Measurements from ENCODE around the gene SIRPA.
"Not testable (repeated sequence)": the region's sequence is repeated elsewhere in the genome, so short reads cannot be mapped to it uniquely, and the experiment has no call there.

SIRPA gene

DNA sequence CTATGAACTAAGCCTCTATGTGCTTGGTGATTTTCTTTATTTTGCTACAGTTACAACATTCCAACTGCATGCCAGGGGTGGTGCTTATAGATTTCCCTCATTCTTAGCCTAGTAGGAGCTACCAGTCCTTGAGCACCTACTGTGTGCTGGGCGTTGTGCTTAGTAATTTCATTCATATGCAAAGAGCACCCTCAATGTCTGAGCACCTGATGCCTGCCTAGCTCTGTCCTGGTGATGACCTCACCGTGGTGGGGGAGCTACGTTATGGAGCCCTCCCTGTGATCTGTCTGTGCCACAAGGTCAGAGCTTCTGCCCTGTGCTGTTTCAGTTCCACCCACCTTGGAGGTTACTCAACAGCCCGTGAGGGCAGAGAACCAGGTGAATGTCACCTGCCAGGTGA, 26.8 kb downstream of the SIRPA start:
- H3K27ac ChIP-seq (ENCODE audit: low read depth, low read length); H3K9me3 ChIP-seq (ENCODE audit: control insufficient read depth, insufficient read depth, low read length); H3K36me3 ChIP-seq (ENCODE audit: control insufficient read depth, insufficient read depth, low read length); H3K4me3 ChIP-seq (ENCODE audit: low read depth, low read length); H3K27me3 ChIP-seq (ENCODE audit: control insufficient read depth, insufficient read depth, low read length); H3K4me1 ChIP-seq (ENCODE audit: control insufficient read depth, insufficient read depth, low read length); H3K9ac ChIP-seq (ENCODE audit: low read depth, low read length): not testable (repeated sequence)

DNA sequence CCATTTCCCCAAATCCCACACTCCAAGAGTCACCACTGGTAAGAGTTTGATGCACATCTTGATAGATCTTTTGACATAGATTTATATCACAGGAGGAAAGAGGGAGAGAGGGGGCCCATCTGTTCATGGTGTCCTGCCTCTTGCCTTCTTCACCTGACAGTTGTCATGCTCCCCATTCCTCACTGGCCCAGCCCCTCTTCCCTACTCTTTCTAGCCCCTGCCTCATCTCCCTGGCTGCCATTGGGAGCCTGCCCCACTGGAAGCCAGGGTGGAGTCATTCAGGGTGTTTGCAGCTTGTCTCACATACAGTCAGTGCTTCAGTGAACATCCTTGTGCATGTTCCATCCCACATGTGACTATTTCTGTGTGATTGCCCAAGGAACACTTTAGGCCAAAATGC, 27.6 kb downstream of the SIRPA start:
- no peak overlapping the region for H3K4me3 ChIP-seq (ENCODE audit: low read depth, low read length)
- no peak overlapping the region for H3K9ac ChIP-seq (ENCODE audit: low read depth, low read length)
- H3K4me1 ChIP-seq (ENCODE audit: control insufficient read depth, insufficient read depth, low read length): peaks cover 7% of the 10 kb centered on the region; the same call in 1 of the 2 replicates
- no peaks in the 10 kb centered on the region for H3K36me3 ChIP-seq (ENCODE audit: control insufficient read depth, insufficient read depth, low read length)
- H3K9me3 ChIP-seq (ENCODE audit: control insufficient read depth, insufficient read depth, low read length): no peaks in the 10 kb centered on the region
- no peaks in the 10 kb centered on the region for H3K27me3 ChIP-seq (ENCODE audit: control insufficient read depth, insufficient read depth, low read length)
- no peak overlapping the region for H3K27ac ChIP-seq (ENCODE audit: low read depth, low read length)

DNA sequence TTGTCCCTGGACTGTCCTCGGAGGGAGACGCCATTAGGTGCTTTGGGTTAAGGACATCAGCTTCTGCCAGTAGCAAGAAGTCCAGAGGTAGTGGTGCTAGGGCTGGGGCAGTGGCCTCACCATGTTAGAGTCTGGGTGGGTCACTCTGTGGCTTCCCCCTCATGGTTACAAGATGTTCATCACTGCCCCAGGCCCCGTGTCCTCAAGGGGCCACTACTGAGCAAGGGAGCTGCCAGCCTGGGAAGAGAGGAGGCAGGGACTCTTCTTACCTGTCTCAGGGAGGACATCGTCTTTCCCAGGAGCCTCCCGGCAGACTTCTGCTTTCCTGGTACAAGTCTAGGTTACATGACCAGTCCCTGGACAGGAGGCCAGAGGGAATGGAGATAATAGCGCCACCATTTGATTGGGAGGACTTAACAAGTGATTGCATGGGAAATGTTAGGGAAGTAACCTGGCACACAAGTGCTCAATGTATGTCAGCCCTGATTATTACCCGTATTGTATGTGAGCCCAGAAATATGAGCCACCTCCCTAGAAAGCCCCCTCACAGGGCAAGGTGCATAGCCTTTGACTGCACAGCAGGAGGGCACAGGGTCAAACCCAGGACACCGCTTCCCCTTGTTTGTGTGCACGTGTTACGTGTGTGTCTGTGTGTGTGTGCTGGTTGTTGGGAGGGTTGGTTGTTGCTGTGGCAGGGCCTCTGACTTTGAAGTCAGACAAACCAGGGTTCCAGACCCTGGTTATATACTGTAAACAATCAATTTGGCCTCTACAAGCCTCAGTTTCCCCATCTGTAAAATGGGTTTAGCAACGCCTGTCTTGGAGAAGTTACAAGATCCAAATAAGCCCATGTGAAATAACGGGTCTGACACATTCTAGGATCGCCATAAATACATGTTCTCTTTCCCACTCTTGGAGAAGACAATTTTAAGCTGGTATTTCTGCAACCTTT, 30.0 kb downstream of the SIRPA start:
- H3K4me1 ChIP-seq (ENCODE audit: control insufficient read depth, insufficient read depth, low read length): peaks cover 19% of the 10 kb centered on the region; the same call in 1 of the 2 replicates
- H3K9me3 ChIP-seq (ENCODE audit: control insufficient read depth, insufficient read depth, low read length): no peaks in the 10 kb centered on the region
- H3K9ac ChIP-seq (ENCODE audit: low read depth, low read length): no peak overlapping the region
- H3K27ac ChIP-seq (ENCODE audit: low read depth, low read length): no peak overlapping the region
- no peaks in the 10 kb centered on the region for H3K36me3 ChIP-seq (ENCODE audit: control insufficient read depth, insufficient read depth, low read length)
- no peaks in the 10 kb centered on the region for H3K27me3 ChIP-seq (ENCODE audit: control insufficient read depth, insufficient read depth, low read length)
- no peak overlapping the region for H3K4me3 ChIP-seq (ENCODE audit: low read depth, low read length)

DNA sequence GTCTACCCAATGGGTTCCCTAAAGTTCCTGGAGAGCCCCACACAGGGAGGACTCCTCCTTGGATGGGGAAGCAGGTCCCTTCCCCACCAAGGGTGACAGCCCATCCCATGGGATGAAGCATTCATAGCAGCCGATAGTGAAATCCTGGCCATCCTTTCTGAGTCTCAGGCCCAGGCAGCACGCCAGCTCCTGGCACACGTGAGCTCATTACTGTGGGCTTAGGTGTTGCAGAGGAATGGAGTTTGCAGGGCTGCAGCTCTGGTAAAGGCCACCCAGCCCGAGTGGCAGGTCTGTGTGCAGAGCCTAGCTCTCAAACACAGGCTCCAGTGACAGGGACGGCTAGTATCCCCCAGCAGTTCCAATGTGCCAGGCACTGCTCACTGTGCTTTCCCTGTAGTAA, 31.0 kb downstream of the SIRPA start:
- no peaks in the 10 kb centered on the region for H3K36me3 ChIP-seq (ENCODE audit: control insufficient read depth, insufficient read depth, low read length)

DNA sequence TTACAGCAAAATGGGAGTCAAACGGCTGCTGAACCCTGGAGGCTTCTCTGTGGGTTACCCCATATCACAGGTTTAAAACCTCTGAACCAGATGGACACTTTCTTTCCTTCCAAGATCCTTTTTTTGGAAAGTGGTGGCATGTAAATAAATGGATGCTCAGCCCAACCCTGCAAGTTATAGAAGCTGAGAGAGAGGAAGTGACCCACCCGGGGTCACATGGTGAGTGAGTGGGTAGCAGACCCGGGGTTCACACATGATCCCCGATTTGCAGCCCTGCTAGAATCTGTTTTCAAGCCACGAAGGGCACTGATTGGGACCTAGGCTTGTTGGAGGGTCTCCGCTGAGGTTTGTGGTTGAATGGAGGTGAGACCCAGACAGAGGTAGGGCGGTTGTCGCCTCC, 32.0 kb downstream of the SIRPA start:
- Histone ChIP-seq H3K9me3 (ENCODE audit: control insufficient read depth, insufficient read depth, low read length) (no peaks in the 10 kb centered on the region), H3K9ac (ENCODE audit: low read depth, low read length) (no peak overlapping the region), H3K4me1 (ENCODE audit: control insufficient read depth, insufficient read depth, low read length) (peaks cover 19% of the 10 kb centered on the region; the same call in 1 of the 2 replicates)

More for the DNA sequence above, 31.0 kb downstream of the SIRPA start:
- Histone ChIP-seq H3K9me3 (ENCODE audit: control insufficient read depth, insufficient read depth, low read length) (no peaks in the 10 kb centered on the region), H3K27me3 (ENCODE audit: control insufficient read depth, insufficient read depth, low read length) (no peaks in the 10 kb centered on the region), H3K4me3 (ENCODE audit: low read depth, low read length) (no peak overlapping the region), H3K4me1 (ENCODE audit: control insufficient read depth, insufficient read depth, low read length) (peaks cover 19% of the 10 kb centered on the region; the same call in 1 of the 2 replicates), H3K9ac (ENCODE audit: low read depth, low read length) (no peak overlapping the region), H3K27ac (ENCODE audit: low read depth, low read length) (no peak overlapping the region)

DNA sequence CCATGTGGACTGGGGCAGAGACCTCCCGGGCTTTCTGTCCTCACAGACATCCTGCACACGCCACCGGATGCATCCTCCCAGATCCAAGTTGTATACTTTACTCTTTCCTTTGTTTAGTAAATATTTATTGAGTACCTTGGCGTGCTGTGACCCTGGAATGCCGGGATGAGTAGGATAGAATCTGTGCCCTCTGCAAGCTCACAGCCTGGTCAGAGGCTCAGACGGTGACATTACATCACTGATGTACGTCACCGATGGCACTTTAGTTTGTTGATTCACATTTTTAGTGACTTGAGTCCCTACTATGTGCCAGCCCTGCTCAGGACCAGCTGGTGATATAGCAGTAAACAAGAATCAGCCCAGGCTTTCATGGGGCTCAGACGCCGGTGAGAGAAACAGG, 32.9 kb downstream of the SIRPA start:
- no peak overlapping the region for H3K9ac ChIP-seq (ENCODE audit: low read depth, low read length)
- H3K36me3 ChIP-seq (ENCODE audit: control insufficient read depth, insufficient read depth, low read length): no peaks in the 10 kb centered on the region
- peaks cover 19% of the 10 kb centered on the region; the same call in 1 of the 2 replicates for H3K4me1 ChIP-seq (ENCODE audit: control insufficient read depth, insufficient read depth, low read length)
- no peak overlapping the region for H3K27ac ChIP-seq (ENCODE audit: low read depth, low read length)
- no peak overlapping the region for H3K4me3 ChIP-seq (ENCODE audit: low read depth, low read length)
- no peaks in the 10 kb centered on the region for H3K27me3 ChIP-seq (ENCODE audit: control insufficient read depth, insufficient read depth, low read length)
- H3K9me3 ChIP-seq (ENCODE audit: control insufficient read depth, insufficient read depth, low read length): no peaks in the 10 kb centered on the region

More for the DNA sequence above, 32.0 kb downstream of the SIRPA start:
- no peaks in the 10 kb centered on the region for H3K27me3 ChIP-seq (ENCODE audit: control insufficient read depth, insufficient read depth, low read length)
- H3K36me3 ChIP-seq (ENCODE audit: control insufficient read depth, insufficient read depth, low read length): no peaks in the 10 kb centered on the region
- H3K27ac ChIP-seq (ENCODE audit: low read depth, low read length): no peak overlapping the region
- H3K4me3 ChIP-seq (ENCODE audit: low read depth, low read length): no peak overlapping the region

DNA sequence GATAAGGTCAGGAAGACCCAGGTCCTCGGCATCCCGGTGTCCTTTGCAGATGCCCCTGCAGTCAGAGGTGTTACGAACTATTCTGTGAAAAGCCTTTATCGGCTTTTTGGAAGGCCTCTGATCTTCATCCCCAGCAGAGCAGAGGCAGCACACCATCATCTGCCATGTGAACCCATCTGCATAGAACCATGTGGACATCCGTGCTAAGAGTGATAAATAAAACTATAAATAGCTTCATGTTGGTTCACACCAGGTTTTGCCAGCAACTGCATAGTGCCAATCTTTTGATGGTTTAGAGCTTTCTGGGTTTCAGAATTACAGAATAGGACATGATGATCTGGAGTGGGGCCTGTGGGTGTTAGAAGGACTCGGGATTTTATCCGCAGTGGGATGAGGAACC, 33.6 kb downstream of the SIRPA start:
- no peak overlapping the region for H3K27ac ChIP-seq (ENCODE audit: low read depth, low read length)

DNA sequence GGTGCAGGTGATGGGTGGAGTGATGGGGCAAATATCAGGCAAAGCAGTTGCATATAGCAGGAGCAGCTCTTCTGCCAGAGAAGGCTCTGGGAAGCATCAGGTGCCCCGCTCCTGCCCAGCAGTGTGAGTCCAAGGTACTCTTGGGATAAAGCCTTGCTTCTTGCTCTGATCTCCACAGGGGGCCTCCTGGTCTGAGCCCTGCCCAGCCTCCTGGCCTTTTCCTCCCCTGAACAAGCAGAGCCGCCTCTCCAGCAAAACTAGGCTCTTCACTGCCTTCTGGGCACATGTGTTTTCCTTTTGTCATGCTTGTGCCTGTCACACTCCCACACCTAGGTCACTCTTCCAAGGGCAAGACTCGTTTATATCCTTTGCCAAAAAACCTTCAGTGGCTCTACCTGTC, 34.3 kb downstream of the SIRPA start:
- H3K9me3 ChIP-seq (ENCODE audit: control insufficient read depth, insufficient read depth, low read length): no peaks in the 10 kb centered on the region
- H3K36me3 ChIP-seq (ENCODE audit: control insufficient read depth, insufficient read depth, low read length): no peaks in the 10 kb centered on the region
- peaks cover 19% of the 10 kb centered on the region; the same call in 1 of the 2 replicates for H3K4me1 ChIP-seq (ENCODE audit: control insufficient read depth, insufficient read depth, low read length)
- no peak overlapping the region for H3K4me3 ChIP-seq (ENCODE audit: low read depth, low read length)
- H3K27ac ChIP-seq (ENCODE audit: low read depth, low read length): no peak overlapping the region
- no peaks in the 10 kb centered on the region for H3K27me3 ChIP-seq (ENCODE audit: control insufficient read depth, insufficient read depth, low read length)
- no peak overlapping the region for H3K9ac ChIP-seq (ENCODE audit: low read depth, low read length)

More for the DNA sequence above, 33.6 kb downstream of the SIRPA start:
- Histone ChIP-seq H3K36me3 (ENCODE audit: control insufficient read depth, insufficient read depth, low read length) (no peaks in the 10 kb centered on the region), H3K4me3 (ENCODE audit: low read depth, low read length) (no peak overlapping the region), H3K9me3 (ENCODE audit: control insufficient read depth, insufficient read depth, low read length) (no peaks in the 10 kb centered on the region), H3K27me3 (ENCODE audit: control insufficient read depth, insufficient read depth, low read length) (no peaks in the 10 kb centered on the region), H3K4me1 (ENCODE audit: control insufficient read depth, insufficient read depth, low read length) (peaks cover 19% of the 10 kb centered on the region; the same call in 1 of the 2 replicates), H3K9ac (ENCODE audit: low read depth, low read length) (no peak overlapping the region)

DNA sequence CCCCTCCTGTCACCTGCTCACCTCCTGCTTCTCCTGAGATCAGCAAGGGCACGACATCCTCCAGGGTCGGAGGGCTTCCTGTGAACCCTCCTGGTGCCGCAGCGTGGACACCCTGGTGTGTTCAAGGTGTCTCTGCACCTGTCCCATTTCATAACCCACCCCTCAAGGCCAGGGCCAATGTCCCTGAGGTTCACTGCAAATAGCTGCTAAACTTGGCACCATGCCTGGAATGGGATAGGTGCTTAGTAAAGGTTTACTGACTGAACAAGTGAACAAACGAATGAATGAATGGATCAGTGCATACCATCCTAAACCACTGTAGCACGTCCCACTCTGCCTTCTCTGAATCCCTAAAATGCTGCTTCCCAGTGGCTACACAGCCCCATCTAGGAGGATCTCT, 35.0 kb downstream of the SIRPA start:
- no peaks in the 10 kb centered on the region for H3K9me3 ChIP-seq (ENCODE audit: control insufficient read depth, insufficient read depth, low read length)
- no peaks in the 10 kb centered on the region for H3K27me3 ChIP-seq (ENCODE audit: control insufficient read depth, insufficient read depth, low read length)
- H3K9ac ChIP-seq (ENCODE audit: low read depth, low read length): no peak overlapping the region
- peaks cover 19% of the 10 kb centered on the region; the same call in 1 of the 2 replicates for H3K4me1 ChIP-seq (ENCODE audit: control insufficient read depth, insufficient read depth, low read length)
- H3K4me3 ChIP-seq (ENCODE audit: low read depth, low read length): no peak overlapping the region
- no peaks in the 10 kb centered on the region for H3K36me3 ChIP-seq (ENCODE audit: control insufficient read depth, insufficient read depth, low read length)
- H3K27ac ChIP-seq (ENCODE audit: low read depth, low read length): no peak overlapping the region

DNA sequence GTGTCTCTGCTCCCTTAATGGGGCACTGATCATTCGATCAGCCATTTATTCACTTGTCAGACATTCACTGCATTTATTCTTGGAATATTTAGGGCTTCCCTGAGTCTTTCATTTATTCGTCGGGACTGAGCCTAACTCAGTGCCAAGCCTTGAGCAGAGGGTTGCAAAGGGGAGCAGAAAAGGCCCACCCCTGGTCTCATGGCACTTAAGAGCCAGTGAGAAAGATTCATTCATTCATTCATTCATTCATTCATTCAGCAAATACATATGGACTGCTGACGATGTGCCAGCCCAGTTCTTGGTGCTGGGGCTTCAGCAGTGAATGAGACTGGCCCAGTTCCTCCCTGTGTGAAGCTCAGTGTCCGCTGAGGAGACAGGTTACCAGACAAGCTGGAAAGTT, 36.6 kb downstream of the SIRPA start:
- Histone ChIP-seq H3K9me3 (ENCODE audit: control insufficient read depth, insufficient read depth, low read length) (no peaks in the 10 kb centered on the region), H3K9ac (ENCODE audit: low read depth, low read length) (no peak overlapping the region), H3K4me3 (ENCODE audit: low read depth, low read length) (no peak overlapping the region), H3K27ac (ENCODE audit: low read depth, low read length) (no peak overlapping the region), H3K4me1 (ENCODE audit: control insufficient read depth, insufficient read depth, low read length) (peaks cover 19% of the 10 kb centered on the region; the same call in 1 of the 2 replicates), H3K36me3 (ENCODE audit: control insufficient read depth, insufficient read depth, low read length) (no peaks in the 10 kb centered on the region), H3K27me3 (ENCODE audit: control insufficient read depth, insufficient read depth, low read length) (no peaks in the 10 kb centered on the region)

DNA sequence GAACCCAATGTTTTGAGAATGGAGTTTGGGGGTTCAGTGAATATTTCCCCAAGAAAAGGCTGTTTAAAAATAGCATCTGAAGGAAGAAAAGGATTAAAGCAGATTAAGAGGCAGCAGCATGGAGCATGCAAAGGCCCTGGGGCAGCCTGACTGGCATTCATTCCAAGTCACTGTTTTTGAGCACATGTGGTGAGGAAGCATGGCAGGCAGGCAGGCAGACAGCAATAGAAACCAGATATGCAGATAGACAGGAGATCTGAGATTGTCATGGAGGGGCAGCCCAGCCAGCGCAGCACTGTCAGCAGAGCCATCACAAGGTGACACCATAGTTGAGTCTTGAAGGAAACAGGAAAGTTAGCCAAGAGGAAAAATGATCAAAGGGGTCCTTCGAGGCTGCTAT, 37.8 kb downstream of the SIRPA start:
- Histone ChIP-seq H3K9ac (ENCODE audit: low read depth, low read length) (no peak overlapping the region), H3K27me3 (ENCODE audit: control insufficient read depth, insufficient read depth, low read length) (no peaks in the 10 kb centered on the region), H3K27ac (ENCODE audit: low read depth, low read length) (no peak overlapping the region), H3K9me3 (ENCODE audit: control insufficient read depth, insufficient read depth, low read length) (no peaks in the 10 kb centered on the region), H3K4me3 (ENCODE audit: low read depth, low read length) (no peak overlapping the region), H3K36me3 (ENCODE audit: control insufficient read depth, insufficient read depth, low read length) (no peaks in the 10 kb centered on the region), H3K4me1 (ENCODE audit: control insufficient read depth, insufficient read depth, low read length) (peaks cover 10% of the 10 kb centered on the region; the same call in 1 of the 2 replicates)

All from HUES48 (cell line).